ENCODE data around the gene YJEFN3. TPM values are rescaled to one million over a fixed set of nuclear protein-coding genes. Genes with fewer than 3 reads are reported as not detected.
A peak's percentile ranks its signal among the peaks of the same experiment; 100 is the strongest.

Gene YJEFN3
- total and polyA plus RNA-seq, 4 experiments from 2014 or later: 0.25 to 18.7 (median 15.6) TPM; not detected in 1

- Histone ChIP-seq H3K4me1 (ENCODE audit: insufficient read depth, low read length) (peaks cover 7% of the 10 kb centered on the region), H3K36me3 (ENCODE audit: insufficient read depth, low read length) (peaks cover under 1% of the 10 kb centered on the region), H3K27ac (ENCODE audit: low read depth, low read length) (no peak overlapping the region), H3K27me3 (ENCODE audit: insufficient read depth, low read length) (no peaks in the 10 kb centered on the region), H3K4me3 (ENCODE audit: low read length in 2 of 2) (no peak overlapping the region), H3K9me3 (ENCODE audit: control insufficient read depth in 1 of 2, low read length in 2 of 2) (no peaks in the 10 kb centered on the region)
- peaks cover 7 to 14% of the 10 kb centered on the region in 2 donors for H3K36me3 Mint-ChIP-seq
- intact Hi-C loops (cut with micrococcal nuclease): no loop called here
- no peak for DNase-seq
- peak overlapping the region in 5 of 7 donors; percentile 10 to 79 (median 54) for H3K27ac Mint-ChIP-seq
- H3K9me3 Mint-ChIP-seq: peaks cover 0 to 1% (median 0%) of the 10 kb centered on the region in 8 donors
- no peak overlapping the region for H3K4me3 Mint-ChIP-seq
- no peaks in the 10 kb centered on the region for H3K27me3 Mint-ChIP-seq
- CTCF ChIA-PET (ENCODE audit: partially characterized antibody): interaction anchor here (0.8 to 6.2 kb wide), 2 partner anchors 16 to 29 kb away, joined by 4 to 31 read pairs; no protein-coding TSS in a partner anchor
- POLR2A ChIA-PET (ENCODE audit: partially characterized antibody): interaction anchor here (1.1 to 2.0 kb wide), 3 partner anchors 15 to 85 kb away, joined by 3 to 5 read pairs (median 4); partner anchors contain the start of gene LPAR2
- H3K4me1 Mint-ChIP-seq: peaks cover 10 to 22% (median 14%) of the 10 kb centered on the region in 4 donors
Observed at GRCh38 chr19:19582471-19582870, 53.8 kb downstream of the YJEFN3 start.

DNA sequence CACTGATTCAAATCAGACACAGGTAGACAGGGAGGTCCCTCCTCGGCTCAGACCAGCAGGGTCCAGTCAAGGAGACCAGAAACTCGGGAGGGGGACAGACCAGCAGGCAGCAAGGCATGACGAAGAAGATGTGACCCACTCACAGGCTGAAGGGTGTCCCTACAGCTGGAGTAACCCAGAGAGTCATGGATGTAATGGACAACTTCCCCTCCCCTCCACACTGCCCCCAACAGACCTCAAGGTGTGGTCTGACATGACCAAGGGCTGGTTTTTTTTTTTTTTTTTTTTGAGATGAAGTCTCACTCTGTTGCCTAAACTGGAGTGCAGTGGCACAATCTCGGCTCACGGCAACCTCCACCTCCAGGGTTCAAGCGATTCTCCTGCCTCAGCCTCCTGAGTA is 55.6 kb downstream of the YJEFN3 start:
- no peaks in the 10 kb centered on the region for H3K9me3 ChIP-seq (ENCODE audit: control insufficient read depth in 1 of 2, low read length in 2 of 2)
- DNase-seq: no peak
- no peaks in the 10 kb centered on the region for H3K27me3 ChIP-seq (ENCODE audit: insufficient read depth, low read length)
- no peak overlapping the region for H3K4me3 ChIP-seq (ENCODE audit: low read length in 2 of 2)
- Mint-ChIP-seq H3K4me1 (peaks cover 20 to 37% (median 25%) of the 10 kb centered on the region in 4 donors), H3K27me3 (no peaks in the 10 kb centered on the region), H3K9me3 (peaks cover 0 to 1% (median 0%) of the 10 kb centered on the region in 8 donors), H3K4me3 (no peak overlapping the region), H3K27ac (peak overlapping the region in 2 of 7 donors; percentile 19 to 36), H3K36me3 (peaks cover 10 to 16% of the 10 kb centered on the region in 2 donors)
- no peak overlapping the region for H3K27ac ChIP-seq (ENCODE audit: low read depth, low read length)
- H3K36me3 ChIP-seq (ENCODE audit: insufficient read depth, low read length): no peaks in the 10 kb centered on the region
- intact Hi-C loops (cut with micrococcal nuclease): no loop called here
- CTCF ChIA-PET (ENCODE audit: partially characterized antibody): interaction anchor here (6.2 kb wide), 1 partner anchor 31 kb away, joined by 31 read pairs; no protein-coding TSS in a partner anchor
- H3K4me1 ChIP-seq (ENCODE audit: insufficient read depth, low read length): peaks cover 24% of the 10 kb centered on the region
- POLR2A ChIA-PET (ENCODE audit: partially characterized antibody): interaction anchor here (0.9 to 1.2 kb wide), 2 partner anchors 14 to 29 kb away, joined by 3 to 4 read pairs; no protein-coding TSS in a partner anchor

Other genes with a start within 250 kb of the YJEFN3 start
- gene SUGP1, start 208.4 kb upstream of the YJEFN3 start, total RNA-seq: 10 to 100 TPM; 84.7 to 97.5 TPM
- gene SUGP1, start 208.4 kb upstream of the YJEFN3 start, polyA plus RNA-seq: 10 to 100 TPM; 18.3 to 34.4 TPM
- gene MAU2, start 208.1 kb upstream of the YJEFN3 start, total RNA-seq: 100 to 1,000 TPM; 148 to 155 TPM
- gene MAU2, start 208.1 kb upstream of the YJEFN3 start, polyA plus RNA-seq: 10 to 100 TPM; 18.1 to 25.4 TPM
- gene GATAD2A, start 123.2 kb upstream of the YJEFN3 start, total RNA-seq: 100 to 1,000 TPM; 101 to 108 TPM
- 10 to 100 TPM in 1 of 2 donors, 1 to 10 TPM in 1; 3.8 to 30.6 TPM for gene GATAD2A, start 123.2 kb upstream of the YJEFN3 start, polyA plus RNA-seq
- gene TSSK6, start 13.4 kb upstream of the YJEFN3 start, total RNA-seq: 10 to 100 TPM in 1 of 2 experiments, 1 to 10 TPM in 1; 9.7 to 10.4 TPM
- gene TSSK6, start 13.4 kb upstream of the YJEFN3 start, polyA plus RNA-seq: 1 to 10 TPM; 1.1 to 2.0 TPM
- 100 to 1,000 TPM; 191 to 199 TPM for gene NDUFA13, start 12.7 kb upstream of the YJEFN3 start, total RNA-seq
- 100 to 1,000 TPM; 264 to 316 TPM for gene NDUFA13, start 12.7 kb upstream of the YJEFN3 start, polyA plus RNA-seq
- gene CILP2, start 9.4 kb downstream of the YJEFN3 start, total RNA-seq: under 1 TPM; 0.09 to 0.14 TPM
- gene CILP2, start 9.4 kb downstream of the YJEFN3 start, polyA plus RNA-seq: not detected
- gene PBX4, start 89.8 kb downstream of the YJEFN3 start, total RNA-seq: 10 to 100 TPM; 46.5 to 56.3 TPM
- 10 to 100 TPM in 1 of 2 donors, 1 to 10 TPM in 1; 3.9 to 11.8 TPM for gene PBX4, start 89.8 kb downstream of the YJEFN3 start, polyA plus RNA-seq
- 10 to 100 TPM; 70.7 to 72.4 TPM for gene LPAR2, start 99.3 kb downstream of the YJEFN3 start, total RNA-seq
- 10 to 100 TPM; 27.2 to 37.7 TPM for gene LPAR2, start 99.3 kb downstream of the YJEFN3 start, polyA plus RNA-seq
- gene GMIP, start 114.7 kb downstream of the YJEFN3 start, total RNA-seq: 100 to 1,000 TPM; 101 to 105 TPM
- gene GMIP, start 114.7 kb downstream of the YJEFN3 start, polyA plus RNA-seq: 10 to 100 TPM; 28.4 to 49.7 TPM
- 100 to 1,000 TPM; 137 to 139 TPM for gene ATP13A1, start 134.8 kb downstream of the YJEFN3 start, total RNA-seq
- 10 to 100 TPM; 21.3 to 54.7 TPM for gene ATP13A1, start 134.8 kb downstream of the YJEFN3 start, polyA plus RNA-seq
- gene ZNF101, start 139.9 kb downstream of the YJEFN3 start, total RNA-seq: 100 to 1,000 TPM; 152 to 156 TPM
- 100 to 1,000 TPM in 1 of 2 donors, 10 to 100 TPM in 1; 97.3 to 113 TPM for gene ZNF101, start 139.9 kb downstream of the YJEFN3 start, polyA plus RNA-seq
- gene ZNF14, start 204.2 kb downstream of the YJEFN3 start, total RNA-seq: 10 to 100 TPM; 31.2 to 32.2 TPM
- gene ZNF14, start 204.2 kb downstream of the YJEFN3 start, polyA plus RNA-seq: 10 to 100 TPM; 13.9 to 22.7 TPM